Stimulated activated CD8-positive, alpha-beta memory T cell treated with anti-CD3 and anti-CD28 coated beads, Interleukin-7, amount 100 ng/mL, for 48 hours (primary cell): ENCODE data around the gene ATXN8OS.
"Not testable (repeated sequence)": the region's sequence is repeated elsewhere in the genome, so short reads cannot be mapped to it uniquely, and the experiment has no call there.

ENCODE experiments used
- DNase-seq, 2 donors: peaks; one replicate each; pipeline ENCODE4 v3.0.0-alpha.2; 2020; ENCODE audit warnings: low read depth in 1 of 2; ENCODE audit errors: extremely low read depth in 1 of 2

Gene ATXN8OS

DNA sequence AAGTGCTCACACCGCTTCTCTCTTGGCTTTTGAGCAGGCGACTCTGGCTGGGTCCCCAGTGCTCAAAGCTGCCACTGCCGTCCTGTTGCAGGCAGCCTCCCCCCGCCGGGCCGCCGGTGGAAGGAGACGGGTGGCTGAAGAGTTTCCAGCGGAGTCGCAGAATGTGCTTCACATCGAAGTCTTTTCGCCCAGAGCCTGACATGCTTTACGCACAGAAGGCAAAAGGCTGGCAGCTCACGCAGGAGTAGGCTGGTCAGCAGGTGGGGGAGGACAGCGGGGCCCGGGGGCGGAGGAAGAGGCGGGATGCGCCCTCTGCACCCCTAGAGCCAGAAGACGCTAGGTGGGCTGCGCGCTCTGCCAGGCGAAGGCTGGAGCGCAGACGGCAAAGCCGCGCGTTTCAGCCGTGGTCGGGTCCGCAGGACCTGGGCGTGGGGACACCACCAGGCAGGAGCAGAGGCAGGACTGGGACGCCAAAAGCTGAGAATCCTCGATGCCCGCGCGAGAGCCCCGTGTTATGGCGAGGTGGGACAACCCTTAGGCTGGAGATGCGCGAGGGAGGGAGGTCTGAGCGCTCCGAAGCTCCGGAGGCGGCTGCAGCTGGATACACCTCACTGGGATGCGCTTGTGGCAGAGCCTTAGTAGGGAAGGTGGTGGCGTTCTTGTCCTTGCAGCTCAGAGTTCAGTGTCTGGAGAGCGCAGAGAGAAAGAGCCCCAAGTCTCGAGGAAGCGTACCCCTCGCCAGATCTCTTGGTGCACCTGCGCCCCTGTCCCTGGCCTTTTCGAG lies at the start of gene ATXN8OS:
Gene ATXN8OS, plus strand, starts transcription at position 329 of the 784 bp plus-strand sequence.
- DNase-seq = no peak

DNA sequence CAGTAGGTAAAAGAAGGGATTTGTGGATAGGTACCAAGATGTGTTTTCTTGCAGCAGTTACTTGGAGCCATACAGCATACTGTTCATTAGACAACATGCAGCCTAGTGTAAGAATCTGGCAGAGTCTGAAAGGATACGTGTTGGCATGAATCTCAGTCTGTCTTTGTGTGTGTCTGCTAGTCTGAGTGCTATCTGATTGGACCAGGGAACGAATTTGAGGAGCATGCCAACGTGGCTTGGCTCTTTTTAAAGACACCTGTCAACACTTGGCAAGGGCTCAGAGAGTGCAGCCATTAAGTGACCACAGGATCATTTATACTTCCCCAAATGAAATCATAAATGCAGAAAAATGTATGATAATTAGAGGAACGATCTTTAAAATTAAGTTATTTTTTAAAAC lies 27.6 kb upstream of the ATXN8OS start:
- no peak for DNase-seq

DNA sequence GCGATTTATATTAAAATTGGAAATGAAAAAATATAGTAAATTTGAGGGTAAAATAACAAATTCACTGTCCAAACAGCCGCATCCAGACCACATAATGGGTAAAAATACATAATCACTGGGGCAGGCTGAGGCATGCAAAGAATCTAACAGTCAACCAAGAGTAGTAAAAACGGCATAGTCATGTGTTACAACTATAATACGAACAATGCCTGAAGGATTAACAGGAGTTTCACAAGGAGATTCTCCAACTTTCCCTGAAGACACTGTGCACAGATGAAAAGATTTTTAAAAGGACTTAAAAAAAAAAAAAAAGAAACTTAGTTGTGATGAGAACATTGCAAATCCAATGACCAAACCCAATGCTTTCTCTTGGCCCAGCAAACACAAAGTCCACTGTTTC lies 20.4 kb upstream of the ATXN8OS start:
- DNase-seq = no peak

DNA sequence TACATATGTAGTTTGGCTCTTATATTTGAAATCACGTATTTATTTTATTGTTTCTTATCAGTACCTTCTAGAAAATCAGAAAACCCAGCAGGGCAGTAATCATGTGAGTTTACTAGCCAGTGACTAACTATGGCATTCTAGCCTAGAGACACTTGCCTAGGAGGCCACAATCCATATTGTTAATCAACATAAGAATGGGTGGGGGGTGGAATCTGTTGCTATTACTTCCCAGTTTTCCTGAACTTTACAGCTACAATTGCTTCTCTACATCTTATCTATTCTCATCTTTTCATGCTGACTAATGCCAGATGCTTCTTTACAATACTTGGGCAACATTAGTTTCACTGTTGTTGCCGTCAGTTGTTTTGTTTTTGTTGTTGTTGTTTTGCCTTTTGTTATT lies 18.7 kb upstream of the ATXN8OS start:
- DNase-seq = no peak

DNA sequence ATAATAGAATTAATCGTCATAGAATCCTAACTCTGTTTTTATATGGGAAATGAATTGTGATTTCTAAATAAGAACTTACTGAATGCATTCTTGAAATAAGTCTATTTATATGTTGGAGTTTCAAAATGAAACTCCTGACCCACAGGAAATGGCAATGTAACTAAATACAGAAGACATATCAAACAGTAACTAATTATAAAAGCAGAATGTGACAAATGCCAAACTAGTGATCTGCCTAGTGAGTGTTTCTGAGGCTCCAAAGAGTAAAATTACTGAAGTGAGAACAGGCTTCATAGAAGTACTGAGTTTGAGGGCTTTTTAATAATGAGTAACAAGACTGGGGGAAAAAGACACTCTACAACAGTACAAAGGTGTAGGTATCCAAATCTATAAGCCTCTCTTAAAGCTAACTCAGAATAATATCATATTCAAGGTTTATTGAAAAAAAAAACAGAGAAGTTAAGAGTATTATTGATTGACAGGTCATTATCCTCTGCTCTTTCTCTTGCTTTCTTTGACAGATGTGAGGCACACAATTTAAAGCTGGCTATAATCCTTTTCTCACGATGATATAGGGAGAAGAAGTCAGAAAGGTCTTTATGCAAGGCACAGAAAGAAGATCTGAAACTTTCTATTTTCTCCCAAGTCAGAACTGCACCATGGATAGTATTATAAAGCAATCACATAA lies 17.4 kb upstream of the ATXN8OS start:
- no peak for DNase-seq

DNA sequence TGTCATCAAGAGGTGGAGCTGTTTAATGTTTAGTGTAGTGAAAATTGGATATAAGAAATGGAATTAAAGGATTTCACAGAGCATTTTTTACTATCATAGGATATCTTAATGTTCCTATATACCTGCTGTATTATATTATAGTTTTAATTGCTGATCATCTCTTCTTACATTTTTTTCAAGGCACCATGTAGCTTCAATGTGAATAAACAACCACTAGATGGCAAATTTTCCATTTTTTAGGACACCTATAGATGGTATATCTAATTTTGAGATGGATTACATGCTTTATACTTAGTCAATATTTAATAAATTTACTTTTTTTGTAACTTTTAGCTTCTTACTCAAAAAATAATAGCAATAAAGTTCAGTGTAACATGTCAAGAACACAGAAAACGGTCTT lies 9.0 kb upstream of the ATXN8OS start:
- no peak for DNase-seq

DNA sequence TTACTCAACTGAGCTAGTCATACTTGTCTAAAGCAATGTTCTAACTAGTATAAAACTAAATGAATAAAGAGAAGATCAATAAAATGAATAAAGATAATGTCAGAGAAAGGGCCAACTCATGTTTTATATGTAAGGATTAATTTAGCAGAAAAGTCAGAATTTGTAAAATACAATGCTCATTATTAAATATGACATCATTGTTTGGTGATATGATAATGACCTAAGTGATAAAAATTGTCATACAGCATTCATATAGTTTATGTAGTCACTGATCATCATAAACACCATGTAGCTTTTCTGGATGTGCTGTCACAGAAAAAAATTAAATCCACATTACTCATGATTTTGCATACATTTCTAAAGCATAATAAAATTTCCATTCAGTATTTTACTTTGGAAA lies 3.1 kb upstream of the ATXN8OS start:
- DNase-seq = no peak

DNA sequence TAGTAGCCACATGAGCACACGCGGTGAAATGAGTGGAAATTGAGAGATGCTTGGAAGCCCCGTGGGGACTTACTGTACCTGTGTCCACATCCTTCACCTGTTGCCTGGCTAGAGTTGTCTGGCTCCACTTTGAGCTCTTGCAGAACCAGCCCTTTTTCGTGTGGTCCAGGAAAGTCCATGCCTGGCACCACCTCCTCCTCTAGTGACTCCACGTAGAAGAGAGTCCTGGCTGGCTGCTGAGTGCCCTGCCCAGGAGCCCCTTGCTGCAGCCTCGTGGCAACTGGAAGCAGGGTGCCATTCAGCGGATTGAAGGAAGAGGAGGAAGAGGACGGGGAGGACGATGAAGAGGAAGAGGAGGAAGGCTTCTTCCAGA lies 515 bp upstream of the ATXN8OS start:
- DNase-seq = no peak

DNA sequence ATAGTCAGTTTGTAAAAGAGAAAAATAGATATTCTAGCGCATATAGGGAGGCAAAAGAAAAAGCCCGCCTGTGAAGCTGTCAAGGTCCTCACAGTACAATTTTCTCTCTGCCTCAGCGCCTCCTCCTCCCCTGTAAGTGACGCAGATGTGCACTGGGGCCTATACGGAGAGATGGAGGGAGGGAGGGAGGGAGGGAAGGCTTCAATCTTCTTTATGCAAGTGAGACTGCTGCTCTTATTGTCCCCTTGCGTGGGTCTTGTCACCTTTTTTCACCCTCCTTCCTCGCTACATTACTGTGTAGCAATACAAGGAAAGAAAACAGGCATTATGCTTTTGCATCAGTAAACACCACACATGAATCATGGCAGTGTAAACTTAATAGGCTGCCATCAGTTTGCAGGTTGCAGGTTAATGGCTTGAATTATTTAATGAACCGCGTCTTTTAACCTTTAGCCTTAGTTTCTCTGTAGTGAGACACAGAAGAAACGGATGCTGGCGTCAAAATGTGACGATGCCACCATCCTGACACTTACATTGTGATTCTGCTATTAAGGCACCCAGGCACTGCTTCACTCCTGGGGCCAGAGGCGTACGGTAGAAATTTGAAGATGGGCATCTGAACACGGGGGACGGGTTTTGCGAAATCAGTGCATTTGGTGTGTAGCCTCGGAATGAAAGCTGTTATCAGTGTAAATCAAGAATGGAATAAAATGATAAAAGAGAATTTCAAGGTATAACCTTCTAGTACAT lies 905 bp downstream of the ATXN8OS start, which contains the start of gene KLHL1:
Gene KLHL1, minus strand, starts transcription at position 97 of the 750 bp plus-strand sequence. CDS start 753 bp downstream, outside the sequence.
- DNase-seq = no peak

DNA sequence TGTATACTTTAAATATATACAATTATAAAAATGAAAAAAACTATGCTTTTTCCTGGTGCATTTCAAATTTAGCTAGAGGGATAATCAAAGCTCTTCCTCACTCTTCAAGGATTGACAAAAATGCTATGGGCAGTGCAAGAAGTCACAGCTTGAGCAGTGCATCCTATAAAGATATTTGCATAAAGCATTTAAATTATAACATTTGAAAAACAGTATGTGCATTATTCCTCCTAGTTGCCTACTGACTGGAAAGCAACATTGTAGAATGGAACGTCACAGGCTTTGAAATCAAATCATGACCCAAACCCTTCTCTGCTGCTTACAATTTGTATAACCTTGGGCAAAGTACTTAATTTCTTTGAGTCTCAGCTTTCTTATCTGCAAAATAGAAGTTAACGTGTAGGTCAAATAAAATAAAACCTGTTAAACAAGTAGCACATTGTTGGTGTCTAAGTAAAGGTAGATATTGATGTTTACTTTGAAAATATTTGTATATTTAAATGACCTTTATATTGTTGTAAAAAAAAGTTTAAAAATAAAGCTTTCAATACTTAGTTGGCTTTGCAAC lies 9.8 kb downstream of the ATXN8OS start:
- no peak for DNase-seq

DNA sequence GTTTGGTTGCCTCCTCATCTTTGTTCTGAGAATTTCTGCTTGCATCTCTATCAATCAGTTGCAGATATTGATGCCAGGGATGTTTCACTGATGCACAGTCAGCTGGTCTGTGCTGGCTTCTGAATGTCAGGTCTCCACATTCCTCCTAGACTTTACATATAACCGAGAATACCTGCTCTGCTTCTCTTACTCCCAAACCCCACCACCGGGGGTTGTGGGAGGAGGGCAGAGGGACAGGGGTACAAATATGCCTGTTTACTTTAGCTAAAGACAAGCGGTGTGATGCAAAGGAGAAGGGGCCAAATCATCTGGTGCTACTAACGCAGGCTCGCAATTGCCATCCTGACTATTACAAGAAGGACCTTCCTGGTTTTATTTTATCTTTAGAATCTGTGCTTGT lies 18.1 kb downstream of the ATXN8OS start:
- DNase-seq = no peak

DNA sequence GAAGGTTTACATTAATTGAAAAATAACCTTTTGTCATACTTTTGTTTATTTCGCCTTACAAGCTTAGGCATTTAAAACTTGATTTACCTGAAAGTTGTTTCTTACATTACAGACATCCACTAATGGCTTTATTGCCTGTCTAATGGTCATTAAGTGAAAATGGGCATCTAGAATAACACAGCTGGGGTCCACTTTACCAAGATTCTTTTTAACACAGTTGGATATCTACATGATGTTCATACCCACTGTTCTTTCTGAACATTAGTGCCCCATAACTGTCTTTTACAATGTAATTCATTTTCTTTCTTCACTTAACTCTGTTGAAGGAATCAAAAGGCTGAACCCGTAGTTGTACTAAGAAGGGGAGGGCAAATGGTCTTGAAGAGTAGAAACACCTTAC lies 20.5 kb downstream of the ATXN8OS start:
- no peak for DNase-seq

DNA sequence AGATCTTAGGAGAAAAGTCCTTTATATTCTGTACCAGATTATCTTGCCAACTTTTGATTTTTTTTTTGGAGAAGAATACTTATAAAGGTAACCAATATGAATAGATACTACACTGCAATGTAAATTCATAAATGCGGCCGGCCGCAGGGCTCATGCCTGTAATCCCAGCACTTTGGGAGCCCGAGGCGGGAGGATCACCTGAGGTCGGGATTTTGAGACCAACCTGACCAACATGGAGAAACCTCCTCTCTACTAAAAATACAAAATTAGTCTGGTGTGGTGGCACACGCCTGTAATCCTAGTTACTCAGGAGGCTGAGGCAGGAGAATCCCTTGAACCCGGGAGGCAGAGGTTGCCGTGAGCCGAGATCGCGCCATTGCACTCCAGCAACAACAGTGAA lies 35.0 kb downstream of the ATXN8OS start:
- DNase-seq = not testable (repeated sequence)

DNA sequence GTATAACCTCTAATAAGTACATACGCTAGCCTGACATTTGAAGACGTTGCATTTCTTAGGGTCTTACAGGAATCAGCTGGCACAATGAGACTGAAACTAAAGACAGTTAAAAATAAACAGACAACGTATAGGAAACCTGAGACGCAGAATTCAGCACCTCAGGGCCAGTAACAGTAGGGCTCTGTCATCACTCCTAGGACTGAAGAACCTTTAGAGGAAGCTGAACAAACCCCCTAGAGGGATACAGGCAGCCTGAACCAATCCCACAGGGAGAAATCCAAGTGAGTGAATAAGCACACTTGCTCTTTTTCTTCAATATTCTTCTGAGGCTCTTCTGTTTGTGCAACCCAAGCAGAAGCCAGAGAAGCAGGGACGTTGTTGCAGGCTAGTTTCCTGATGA lies 54.5 kb downstream of the ATXN8OS start:
- no peak for DNase-seq

DNA sequence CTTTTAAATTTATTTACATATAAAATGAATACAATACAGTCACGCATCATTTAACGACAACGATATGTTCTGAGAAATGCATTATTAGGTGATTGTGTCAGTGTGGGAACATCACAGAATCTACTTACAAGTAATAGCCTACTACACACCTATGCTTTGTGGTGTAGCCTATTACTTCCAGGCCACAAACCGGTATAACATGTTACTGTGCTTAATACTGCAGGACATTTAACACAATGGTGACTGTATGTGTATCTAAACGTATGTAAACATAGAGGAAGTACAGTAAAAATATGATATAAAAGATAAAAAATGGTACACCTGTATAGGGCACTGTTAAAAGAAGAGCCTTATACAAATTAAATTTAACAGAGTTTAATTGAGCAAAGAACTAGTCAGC lies 63.1 kb downstream of the ATXN8OS start:
- DNase-seq = no peak

DNA sequence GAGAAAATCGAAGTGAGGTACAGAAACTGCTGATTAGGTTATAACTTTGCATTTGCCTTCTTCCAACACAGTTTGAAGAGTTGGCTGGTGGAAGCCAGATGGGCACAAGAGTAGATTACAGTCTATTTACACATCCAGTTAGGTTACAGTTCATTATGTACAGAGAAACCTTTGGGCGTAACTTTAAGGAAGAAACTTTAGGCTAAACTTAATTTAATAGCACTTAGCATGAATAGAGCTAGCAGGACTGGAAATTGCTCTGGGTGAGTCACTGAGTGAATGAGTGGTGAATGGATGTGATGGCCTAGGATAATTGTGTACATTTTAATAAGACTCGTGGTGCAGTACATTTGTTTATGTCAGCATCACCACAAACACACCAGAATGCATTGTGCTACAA lies 63.5 kb downstream of the ATXN8OS start:
- DNase-seq = no peak

DNA sequence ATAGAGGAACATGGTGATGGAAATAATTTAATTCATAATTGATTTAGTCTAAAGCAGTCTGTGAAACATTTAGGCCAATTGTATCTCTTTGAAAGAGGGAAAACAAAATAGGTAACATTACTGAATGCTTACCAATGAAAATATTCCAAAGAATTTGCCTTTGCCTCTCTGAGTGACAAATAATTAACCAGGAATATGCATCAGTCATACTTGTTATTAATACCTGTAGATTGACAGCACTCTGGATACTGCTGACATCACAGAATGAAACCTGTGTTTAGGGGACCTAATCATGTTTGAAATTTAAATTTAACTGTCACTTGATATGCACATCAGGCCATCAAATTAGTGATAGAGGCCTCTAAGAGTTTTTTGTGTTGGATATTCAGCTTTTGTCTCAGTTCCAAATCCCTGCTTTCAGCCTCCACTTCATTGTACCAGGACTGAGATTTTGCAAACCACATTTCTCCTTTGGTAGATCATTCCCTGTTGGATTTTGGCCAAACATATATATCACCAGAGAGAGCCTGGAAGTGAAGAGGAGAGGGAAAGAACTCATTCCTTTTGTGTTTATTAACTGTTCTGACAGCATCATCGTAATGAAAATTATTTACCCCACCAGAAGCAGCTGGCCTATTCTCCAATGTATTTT lies 65.4 kb downstream of the ATXN8OS start:
- DNase-seq = no peak

DNA sequence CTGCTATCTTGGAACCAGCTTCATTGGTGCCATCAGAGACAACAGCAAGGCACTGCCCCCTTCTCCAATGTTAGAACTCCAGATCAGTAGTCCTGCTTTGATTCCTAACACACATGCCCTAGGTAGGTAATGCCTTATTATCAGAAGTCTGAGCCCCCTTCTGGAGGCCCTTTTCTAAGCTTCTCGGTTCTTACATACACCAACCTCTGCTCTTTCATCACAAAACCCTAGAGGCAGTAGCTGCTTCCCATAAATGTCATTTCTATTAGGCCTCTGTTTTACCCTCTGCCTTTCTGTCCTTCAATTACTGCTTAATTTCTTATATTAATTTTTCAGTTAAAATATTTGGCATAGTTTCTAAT lies 66.0 kb downstream of the ATXN8OS start:
- no peak for DNase-seq

DNA sequence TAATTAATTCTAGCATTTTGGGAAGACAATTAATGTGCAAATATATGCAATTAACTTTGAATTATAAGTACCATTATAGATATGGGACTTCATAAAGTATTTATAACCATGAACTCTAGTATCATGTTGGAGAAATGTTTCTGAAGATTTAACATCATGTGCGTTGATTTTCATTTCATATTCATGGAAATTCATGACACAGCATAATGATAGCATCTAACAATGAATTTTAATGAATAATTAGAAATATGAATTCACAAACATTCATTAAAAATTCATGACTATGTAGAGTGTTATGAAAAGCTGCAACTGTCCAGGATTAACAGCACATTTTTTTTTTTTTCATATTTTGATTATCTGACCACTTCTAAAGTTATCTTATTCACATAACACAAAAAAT lies 70.7 kb downstream of the ATXN8OS start:
- DNase-seq = no peak
